OCI-LY1 (cell line): ENCODE results near the gene TOGARAM2.

ENCODE experiments used
- H2AFZ ChIP-seq: fragments of 200-600 bp; sonication (generic), shearing (Covaris generic); 2 replicates; pipeline ENCODE4 v1.6.0; 2014; ENCODE audit warnings: antibody characterized with exemption, mild to moderate bottlenecking, low read length
- H3F3A ChIP-seq: fragments of 200-600 bp; sonication (generic), shearing (Covaris generic); 2 replicates; pipeline ENCODE4 v1.6.0; 2014; ENCODE audit warnings: mild to moderate bottlenecking, antibody characterized with exemption, low read length, moderate library complexity; ENCODE audit not compliant: insufficient read depth
- H3K27ac ChIP-seq: fragments of 200-600 bp; sonication (generic); 2 replicates; pipeline ENCODE4 v1.5.1; 2014; ENCODE audit warnings: low read length, mixed run types, mild to moderate bottlenecking, low read depth; ENCODE audit not compliant: poor library complexity, severe bottlenecking
- H3K27me3 ChIP-seq: fragments of 200-600 bp; sonication (generic); 2 replicates; pipeline ENCODE4 v1.6.0; 2014; ENCODE audit warnings: antibody characterized with exemption, mild to moderate bottlenecking, low read length, moderate library complexity; ENCODE audit not compliant: insufficient read depth
- H3K36me3 ChIP-seq: fragments of 200-600 bp; sonication (generic); 2 replicates; pipeline ENCODE4 v1.6.1; 2014; ENCODE audit warnings: mild to moderate bottlenecking, antibody characterized with exemption, low read length, moderate library complexity, mixed read lengths; ENCODE audit not compliant: insufficient read depth
- H3K4me1 ChIP-seq: fragments of 200-600 bp; sonication (generic); 2 replicates; pipeline ENCODE4 v1.5.1; 2014; ENCODE audit warnings: mild to moderate bottlenecking, low read length, moderate library complexity; ENCODE audit not compliant: insufficient read depth, severe bottlenecking
- H3K4me2 ChIP-seq: fragments of 200-600 bp; sonication (generic), shearing (Covaris generic); 2 replicates; pipeline ENCODE4 v1.6.1; 2014; ENCODE audit warnings: low read length
- H3K4me3 ChIP-seq: fragments of 200-600 bp; sonication (generic); 2 replicates; pipeline ENCODE4 v1.5.1; 2014; ENCODE audit warnings: low read length, low read depth, mild to moderate bottlenecking, mixed read lengths; ENCODE audit not compliant: poor library complexity, severe bottlenecking
- H3K79me2 ChIP-seq: fragments of 200-600 bp; shearing (Covaris generic); 2 replicates; pipeline ENCODE4 v1.6.1; 2016; ENCODE audit warnings: mixed run types, low read length, mixed read lengths; ENCODE audit not compliant: insufficient read depth
- H3K9ac ChIP-seq: fragments of 200-600 bp; sonication (generic), shearing (Covaris generic); 2 replicates; pipeline ENCODE4 v1.6.1; 2014; ENCODE audit warnings: mild to moderate bottlenecking, low read length, mixed read lengths
- H3K9me2 ChIP-seq: fragments of 200-600 bp; sonication (generic), shearing (Covaris generic); 2 replicates; pipeline ENCODE4 v1.6.1; 2014; ENCODE audit warnings: low read depth, mild to moderate bottlenecking, low read length, mixed read lengths
- H3K9me3 ChIP-seq: fragments of 200-600 bp; shearing (Covaris generic); 2 replicates; pipeline ENCODE4 v1.6.1; 2014; ENCODE audit warnings: low read length, mixed read lengths
- H4K20me1 ChIP-seq: fragments of 200-600 bp; sonication (generic), shearing (Covaris generic); 2 replicates; pipeline ENCODE4 v1.6.0; 2016; ENCODE audit warnings: mild to moderate bottlenecking, low read length; ENCODE audit not compliant: insufficient read depth
- EZH2 ChIP-seq: fragments of 200-600 bp; sonication (generic), shearing (Covaris generic); IDR thresholded peaks from 2 replicates; pipeline ENCODE4 v1.8.0; 2017; ENCODE audit warnings: borderline replicate concordance, mixed run types, mild to moderate bottlenecking, antibody characterized with exemption, low read length, moderate library complexity, mixed read lengths
- TF ChIP-seq, protein P1 (sequence below): fragments of 200-600 bp; sonication (generic), shearing (Covaris generic); IDR thresholded peaks from 2 replicates; pipeline ENCODE4 v1.5.1; 2017; ENCODE audit warnings: mild to moderate bottlenecking, antibody characterized with exemption, low read length, moderate library complexity, mixed read lengths

Gene TOGARAM2

DNA sequence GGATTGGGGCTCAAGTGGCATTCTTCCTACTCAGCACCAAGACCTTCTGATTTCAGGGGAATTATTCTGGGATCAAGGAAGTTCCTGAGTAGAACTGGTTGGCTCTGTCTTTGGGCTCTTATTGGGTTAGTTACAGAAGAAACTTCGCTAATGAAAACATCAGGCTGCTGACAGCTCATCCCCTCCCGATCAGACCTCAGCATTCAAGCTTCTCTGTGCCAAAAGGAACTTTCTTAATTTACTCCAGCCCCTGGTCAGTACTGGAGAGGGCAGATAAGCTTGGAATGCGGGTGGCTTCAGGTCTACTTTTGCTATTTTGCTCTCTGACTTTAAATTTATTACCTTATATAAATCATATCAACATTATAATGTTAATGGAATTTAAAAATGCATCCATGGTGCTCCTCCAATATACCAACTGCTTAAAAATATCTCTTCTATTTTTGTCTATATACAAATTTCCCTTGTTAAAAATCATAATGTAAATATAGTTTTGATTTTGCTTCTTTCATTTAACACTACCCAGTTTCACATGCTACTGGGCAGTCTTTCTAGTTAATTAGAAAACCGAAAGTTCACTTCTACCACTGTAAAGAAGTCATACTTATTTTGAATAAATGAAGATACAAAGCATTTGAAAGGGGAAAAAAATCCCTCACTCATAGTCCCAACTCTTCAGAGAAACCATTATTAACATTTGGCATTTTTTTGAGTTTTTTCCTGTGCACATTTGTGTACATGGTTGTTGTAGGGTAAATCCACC, 58.8 kb downstream of the TOGARAM2 start:
- no peak overlapping the region for H3K4me2 ChIP-seq
- no peaks in the 10 kb centered on the region for H3K9me2 ChIP-seq
- no peak overlapping the region for H2AFZ ChIP-seq

DNA sequence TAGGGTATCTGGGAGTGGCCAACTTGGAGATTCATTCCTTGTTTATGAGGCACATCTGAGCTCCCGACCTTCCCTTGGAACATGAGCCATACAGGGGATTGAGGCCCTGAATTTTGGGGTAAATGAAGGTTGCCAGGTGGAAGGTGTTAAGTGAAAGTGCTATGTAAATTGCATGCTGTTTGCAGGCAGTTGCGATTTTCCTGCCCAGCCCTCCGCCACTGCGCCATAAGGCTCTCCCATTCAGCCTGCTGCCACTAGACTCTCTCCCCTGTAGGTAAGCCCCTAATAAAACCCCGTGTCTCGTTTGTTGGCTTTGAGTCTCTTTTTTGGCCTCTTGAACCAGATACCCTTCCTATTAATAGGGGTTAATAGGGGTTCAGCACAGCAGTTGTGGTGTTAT, 59.5 kb downstream of the TOGARAM2 start:
- H2AFZ ChIP-seq = no peak overlapping the region
- TF ChIP-seq, protein P1, sequence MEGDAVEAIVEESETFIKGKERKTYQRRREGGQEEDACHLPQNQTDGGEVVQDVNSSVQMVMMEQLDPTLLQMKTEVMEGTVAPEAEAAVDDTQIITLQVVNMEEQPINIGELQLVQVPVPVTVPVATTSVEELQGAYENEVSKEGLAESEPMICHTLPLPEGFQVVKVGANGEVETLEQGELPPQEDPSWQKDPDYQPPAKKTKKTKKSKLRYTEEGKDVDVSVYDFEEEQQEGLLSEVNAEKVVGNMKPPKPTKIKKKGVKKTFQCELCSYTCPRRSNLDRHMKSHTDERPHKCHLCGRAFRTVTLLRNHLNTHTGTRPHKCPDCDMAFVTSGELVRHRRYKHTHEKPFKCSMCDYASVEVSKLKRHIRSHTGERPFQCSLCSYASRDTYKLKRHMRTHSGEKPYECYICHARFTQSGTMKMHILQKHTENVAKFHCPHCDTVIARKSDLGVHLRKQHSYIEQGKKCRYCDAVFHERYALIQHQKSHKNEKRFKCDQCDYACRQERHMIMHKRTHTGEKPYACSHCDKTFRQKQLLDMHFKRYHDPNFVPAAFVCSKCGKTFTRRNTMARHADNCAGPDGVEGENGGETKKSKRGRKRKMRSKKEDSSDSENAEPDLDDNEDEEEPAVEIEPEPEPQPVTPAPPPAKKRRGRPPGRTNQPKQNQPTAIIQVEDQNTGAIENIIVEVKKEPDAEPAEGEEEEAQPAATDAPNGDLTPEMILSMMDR = no peak
- TF ChIP-seq EZH2 = no peak
- H3K9me2 ChIP-seq = no peaks in the 10 kb centered on the region
- H3K4me1 ChIP-seq = no peaks in the 10 kb centered on the region
- H3K4me3 ChIP-seq = no peak overlapping the region
- H3K4me2 ChIP-seq = no peak overlapping the region
- no peaks in the 10 kb centered on the region for H3K36me3 ChIP-seq
- H3K9ac ChIP-seq = no peak overlapping the region
- H3F3A ChIP-seq = no peaks in the 10 kb centered on the region
- H4K20me1 ChIP-seq = no peaks in the 10 kb centered on the region
- H3K27me3 ChIP-seq = no peaks in the 10 kb centered on the region; the same call in 1 of the 2 replicates
- no peaks in the 10 kb centered on the region for H3K79me2 ChIP-seq
- no peak overlapping the region for H3K27ac ChIP-seq
- H3K9me3 ChIP-seq = no peaks in the 10 kb centered on the region

More for the DNA sequence above, 58.8 kb downstream of the TOGARAM2 start:
- H3K27me3 ChIP-seq = no peaks in the 10 kb centered on the region; the same call in 1 of the 2 replicates
- H3K79me2 ChIP-seq = no peaks in the 10 kb centered on the region
- no peaks in the 10 kb centered on the region for H3K36me3 ChIP-seq
- H3K27ac ChIP-seq = no peak overlapping the region
- H3K9me3 ChIP-seq = no peaks in the 10 kb centered on the region
- TF ChIP-seq EZH2 = no peak
- TF ChIP-seq, protein P1 = no peak
- H3K9ac ChIP-seq = no peak overlapping the region
- H3K4me1 ChIP-seq = no peaks in the 10 kb centered on the region
- H3K4me3 ChIP-seq = no peak overlapping the region
- H3F3A ChIP-seq = no peaks in the 10 kb centered on the region
- H4K20me1 ChIP-seq = no peaks in the 10 kb centered on the region

DNA sequence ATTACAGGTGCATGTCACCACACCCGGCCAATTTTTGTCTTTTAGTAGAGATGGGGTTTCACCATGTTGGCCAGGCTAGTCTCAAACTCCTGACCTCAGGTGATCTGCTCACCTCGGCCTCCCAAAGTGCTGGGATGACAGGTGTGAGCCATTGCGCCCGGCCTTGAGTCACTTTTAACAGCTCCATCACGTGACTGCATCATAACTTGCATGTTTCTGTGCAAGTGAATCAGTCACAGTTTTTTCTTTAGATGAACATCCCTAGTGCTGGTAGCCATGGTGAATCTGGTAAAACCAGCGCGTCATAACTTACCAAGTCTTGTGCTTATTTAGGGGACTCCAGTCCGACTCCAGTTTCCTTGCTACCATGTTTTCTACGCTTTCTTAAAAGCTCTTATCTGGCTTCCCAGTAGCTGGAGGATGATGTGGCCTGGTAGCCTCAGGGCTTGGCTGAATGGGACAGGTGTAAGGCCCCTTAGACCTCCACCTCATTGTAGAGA, 60.1 kb downstream of the TOGARAM2 start:
- H4K20me1 ChIP-seq = no peaks in the 10 kb centered on the region
- no peaks in the 10 kb centered on the region for H3K79me2 ChIP-seq
- no peaks in the 10 kb centered on the region for H3F3A ChIP-seq

More for the DNA sequence above, 60.1 kb downstream of the TOGARAM2 start:
- TF ChIP-seq EZH2 = no peak
- TF ChIP-seq, protein P1 = no peak
- Histone ChIP-seq H3K27me3 (no peaks in the 10 kb centered on the region; the same call in 1 of the 2 replicates), H3K36me3 (no peaks in the 10 kb centered on the region), H2AFZ (no peak overlapping the region), H3K4me3 (no peak overlapping the region), H3K9ac (no peak overlapping the region), H3K4me1 (no peaks in the 10 kb centered on the region), H3K27ac (no peak overlapping the region), H3K4me2 (no peak overlapping the region), H3K9me3 (no peaks in the 10 kb centered on the region), H3K9me2 (no peaks in the 10 kb centered on the region)
